NCI-H2029 treated with DMSO at 0.1 percent for 48 hours (cell line): ENCODE results near the gene PHIP.
"Not testable (repeated sequence)": the region's sequence is repeated elsewhere in the genome, so short reads cannot be mapped to it uniquely, and the experiment has no call there.

ENCODE experiments used
- DNase-seq: peaks from one replicate; lab custom pipeline; 2025; lab: John Stamatoyannopoulos, UW

Gene PHIP

DNA sequence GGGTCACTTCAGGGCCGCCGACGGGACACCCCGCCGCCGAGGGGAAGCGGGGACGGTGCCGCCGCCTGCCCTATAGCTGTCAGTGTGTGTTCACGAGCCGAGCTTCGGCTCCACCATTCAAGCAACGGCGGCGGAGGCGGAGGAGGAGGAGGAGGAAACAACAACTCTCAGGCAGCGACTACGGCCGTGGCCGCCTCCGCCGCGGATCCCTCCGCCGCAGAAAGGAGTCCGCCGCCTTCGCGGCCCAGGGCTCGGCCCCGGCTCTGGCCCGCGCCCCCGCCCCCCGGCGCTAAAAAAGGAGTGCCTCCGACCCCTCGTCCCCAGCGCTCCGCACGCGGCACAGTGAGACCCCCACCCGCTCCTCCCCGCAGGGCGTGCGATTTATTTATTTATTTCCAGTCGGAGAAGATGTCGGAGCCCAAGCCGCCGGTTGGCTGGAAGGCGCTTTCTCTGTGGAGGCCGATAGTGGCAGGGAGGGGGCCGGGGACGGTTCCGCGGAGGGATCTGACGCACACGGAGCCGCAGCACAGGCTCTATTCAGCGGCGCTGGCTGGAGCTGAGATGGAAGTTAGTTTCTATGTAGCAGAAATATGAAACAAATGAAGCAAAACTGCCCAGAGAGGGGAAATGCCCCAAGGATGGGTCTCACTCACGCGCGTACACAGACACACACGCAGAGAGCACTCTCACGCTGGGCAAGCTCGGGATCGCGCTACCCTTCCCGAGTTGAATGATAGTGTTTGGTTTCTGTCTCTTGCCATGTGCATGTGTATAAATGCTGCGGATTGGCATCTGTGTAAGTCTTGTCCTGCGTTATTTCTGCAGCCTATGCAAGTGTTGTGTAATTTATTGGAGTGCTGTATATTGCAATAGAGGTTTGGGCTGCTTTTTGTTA lies at the start of gene PHIP:
Gene PHIP, minus strand, starts transcription at position 180 of the 895 bp plus-strand sequence. CDS start 186 bp downstream, outside the sequence.
- peak; percentile 77 for DNase-seq

DNA sequence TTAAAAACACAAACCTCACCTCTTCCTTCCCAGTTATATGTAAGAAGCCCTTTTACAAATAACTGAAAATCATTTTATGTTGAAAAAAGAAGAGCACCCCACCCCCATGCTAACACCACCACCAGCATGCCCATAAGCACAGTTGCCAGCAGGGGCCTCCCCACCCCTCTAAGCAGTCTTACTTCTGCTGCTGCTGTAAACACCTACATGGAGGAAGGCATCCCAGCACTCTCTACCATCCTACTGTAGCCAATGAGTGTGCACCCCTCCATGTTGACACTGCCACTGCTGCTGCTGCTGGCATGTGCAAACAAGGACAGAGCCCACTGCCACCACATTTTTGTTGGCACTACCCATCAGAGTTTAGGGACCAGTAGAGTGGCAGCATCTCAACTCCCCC lies 49.6 kb upstream of the PHIP start:
- DNase-seq = no peak

GRCh38 chr6:79119217-79119616 lies 41.2 kb upstream of the PHIP start:
- no peak for DNase-seq

GRCh38 chr6:79117752-79118151 lies 39.7 kb upstream of the PHIP start:
- no peak for DNase-seq

DNA sequence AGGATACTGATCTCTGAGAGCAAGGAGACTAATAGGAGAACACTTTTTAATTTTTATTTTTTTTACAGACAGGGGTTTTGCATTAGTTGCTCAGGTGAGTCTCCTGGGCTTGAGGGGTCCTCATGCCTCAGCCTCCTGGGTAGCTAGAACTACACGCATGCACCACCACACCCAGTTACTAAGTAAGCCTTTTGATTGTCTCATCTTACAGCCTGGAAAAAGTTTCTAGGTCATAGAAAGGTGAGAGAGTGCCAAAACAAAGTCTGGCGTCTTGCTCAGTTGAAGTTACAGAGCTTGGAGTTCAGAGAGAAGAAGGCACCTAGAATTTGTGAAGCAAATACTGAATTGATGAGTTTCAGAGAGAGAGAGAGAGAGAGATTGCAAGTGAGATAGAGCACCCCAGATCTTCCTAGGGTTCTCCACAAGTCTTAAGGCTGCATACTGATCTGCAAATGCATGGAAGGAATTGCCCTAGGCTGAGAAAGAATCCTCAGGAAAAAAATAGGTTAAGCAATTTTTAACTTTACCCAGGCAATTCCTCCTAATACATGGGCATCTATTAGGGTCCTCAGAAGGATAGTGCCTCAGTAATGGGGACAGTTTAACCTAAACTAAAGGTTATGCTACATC lies 37.6 kb upstream of the PHIP start:
- DNase-seq = no peak

DNA sequence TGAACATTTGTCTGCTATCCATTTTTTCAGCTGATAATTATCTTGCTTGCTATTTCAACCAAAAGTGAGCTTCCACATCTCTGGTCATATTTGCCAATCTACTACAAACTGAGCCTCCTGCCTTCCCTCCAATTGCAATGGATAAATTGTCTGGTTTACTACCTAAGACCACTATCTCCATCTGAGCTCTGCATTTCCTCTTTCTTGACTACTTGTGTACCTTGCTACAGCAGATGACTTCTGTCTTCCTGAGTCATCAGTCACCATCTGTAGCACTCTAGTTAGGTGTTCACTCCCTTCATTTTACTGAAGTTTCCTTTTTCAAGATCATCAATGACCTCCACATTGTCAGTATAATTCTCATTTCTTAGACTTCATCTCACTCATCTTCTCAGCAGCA lies 33.5 kb upstream of the PHIP start:
- no peak for DNase-seq

GRCh38 chr6:79101164-79101563 lies 23.1 kb upstream of the PHIP start:
- DNase-seq = no peak

DNA sequence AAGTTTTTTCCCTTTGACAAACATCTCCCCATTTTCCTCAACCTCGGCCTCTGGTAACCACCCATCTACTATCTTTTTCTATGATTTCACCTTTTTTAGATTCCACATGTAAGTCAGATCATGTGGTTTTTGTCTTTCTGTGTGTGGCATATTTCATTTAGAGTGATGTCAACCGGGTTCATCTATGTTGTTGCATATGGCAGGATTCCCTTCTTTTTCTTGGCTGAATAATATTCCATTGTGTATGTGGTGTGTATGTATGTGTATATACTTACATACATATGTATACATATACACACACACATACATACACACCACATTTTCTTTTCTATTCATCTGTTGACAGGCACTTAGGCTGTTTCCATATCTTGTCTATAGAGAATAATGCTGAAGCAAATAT lies 22.2 kb upstream of the PHIP start:
- DNase-seq = no peak

DNA sequence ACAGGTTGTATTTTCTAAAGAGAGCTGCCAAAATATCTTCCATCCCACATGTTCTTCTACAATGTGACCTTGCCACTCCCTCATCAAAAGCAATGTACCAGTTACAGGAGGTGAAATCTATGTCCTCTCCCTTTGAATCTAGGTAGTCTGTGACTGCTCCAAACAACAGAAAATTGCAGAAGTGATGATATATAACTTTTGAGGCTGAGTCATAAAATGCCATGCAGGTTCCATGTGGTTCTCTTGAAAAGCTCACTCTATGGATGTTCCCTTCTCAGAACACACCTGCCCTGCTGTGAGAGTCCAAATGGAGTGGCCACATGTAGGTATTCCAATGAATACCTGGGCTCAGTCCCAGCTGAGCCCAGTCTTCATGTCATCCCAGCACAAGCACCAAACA lies 16.9 kb upstream of the PHIP start:
- no peak for DNase-seq

DNA sequence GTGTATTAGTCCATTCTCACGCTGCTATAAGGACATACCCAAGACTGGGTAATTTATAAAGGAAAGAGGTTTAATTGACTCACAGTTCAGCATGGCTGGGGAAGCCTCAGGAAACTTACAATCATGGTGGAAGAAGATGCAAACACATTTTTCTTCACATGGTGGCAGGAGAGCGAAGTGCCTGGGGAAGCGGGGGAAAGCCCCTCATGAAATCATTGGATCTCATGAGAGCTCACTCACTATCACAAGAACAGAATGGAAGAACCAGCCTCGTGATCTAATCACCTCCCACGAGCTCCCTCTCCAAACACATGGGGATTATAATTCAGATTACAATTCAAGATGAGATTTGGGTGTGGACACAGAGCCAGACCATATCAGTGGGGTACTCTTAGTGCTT lies 13.7 kb upstream of the PHIP start:
- not testable (repeated sequence) for DNase-seq

- DNase-seq = no peak
Measured at GRCh38 chr6:79089552-79090404, 11.7 kb upstream of the PHIP start.

DNA sequence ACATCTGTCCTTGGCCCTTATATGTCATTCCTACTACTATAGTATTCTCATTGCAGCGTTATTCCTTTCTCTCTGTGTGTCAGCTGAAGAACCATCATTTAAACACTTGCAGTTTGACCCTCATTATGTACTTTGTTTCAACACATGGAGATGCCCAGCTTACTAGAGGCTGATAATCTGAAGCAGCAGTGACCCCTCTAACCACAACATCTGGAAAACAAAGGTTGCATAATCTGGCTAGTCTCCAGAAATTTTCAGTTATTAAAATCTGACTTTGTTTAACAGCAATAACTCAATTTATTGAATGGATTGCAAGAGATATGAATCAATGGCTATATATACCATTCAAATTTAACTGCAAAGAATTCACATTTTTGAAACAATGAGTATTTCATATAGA lies 6.6 kb upstream of the PHIP start:
- DNase-seq = no peak

DNA sequence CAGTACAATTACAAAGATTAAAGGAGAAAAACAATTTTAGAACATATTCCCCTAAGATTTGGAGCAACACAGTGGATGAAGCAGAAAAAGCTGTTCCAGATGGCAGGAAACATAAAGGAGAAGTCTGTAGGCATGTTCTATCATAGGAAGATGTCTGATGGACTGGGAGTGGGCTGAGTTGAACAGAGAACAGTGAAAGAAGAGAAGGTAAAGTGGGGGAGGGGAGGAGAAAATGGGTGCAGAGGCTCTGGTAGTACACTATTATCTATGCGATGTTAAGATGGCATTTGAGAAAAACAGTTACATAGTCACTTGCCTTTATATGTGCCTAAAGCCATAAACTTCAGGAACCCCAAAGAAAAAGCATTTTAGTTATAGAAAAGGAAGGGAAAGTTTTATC lies 4.2 kb upstream of the PHIP start:
- DNase-seq = no peak

- no peak for DNase-seq
Measured at GRCh38 chr6:79081663-79082062, 3.6 kb upstream of the PHIP start.

- no peak for DNase-seq
Measured at GRCh38 chr6:79079561-79080041, 1.5 kb upstream of the PHIP start.

GRCh38 chr6:79077715-79078074 lies 359 bp downstream of the PHIP start:
- peak; percentile 27 for DNase-seq

DNA sequence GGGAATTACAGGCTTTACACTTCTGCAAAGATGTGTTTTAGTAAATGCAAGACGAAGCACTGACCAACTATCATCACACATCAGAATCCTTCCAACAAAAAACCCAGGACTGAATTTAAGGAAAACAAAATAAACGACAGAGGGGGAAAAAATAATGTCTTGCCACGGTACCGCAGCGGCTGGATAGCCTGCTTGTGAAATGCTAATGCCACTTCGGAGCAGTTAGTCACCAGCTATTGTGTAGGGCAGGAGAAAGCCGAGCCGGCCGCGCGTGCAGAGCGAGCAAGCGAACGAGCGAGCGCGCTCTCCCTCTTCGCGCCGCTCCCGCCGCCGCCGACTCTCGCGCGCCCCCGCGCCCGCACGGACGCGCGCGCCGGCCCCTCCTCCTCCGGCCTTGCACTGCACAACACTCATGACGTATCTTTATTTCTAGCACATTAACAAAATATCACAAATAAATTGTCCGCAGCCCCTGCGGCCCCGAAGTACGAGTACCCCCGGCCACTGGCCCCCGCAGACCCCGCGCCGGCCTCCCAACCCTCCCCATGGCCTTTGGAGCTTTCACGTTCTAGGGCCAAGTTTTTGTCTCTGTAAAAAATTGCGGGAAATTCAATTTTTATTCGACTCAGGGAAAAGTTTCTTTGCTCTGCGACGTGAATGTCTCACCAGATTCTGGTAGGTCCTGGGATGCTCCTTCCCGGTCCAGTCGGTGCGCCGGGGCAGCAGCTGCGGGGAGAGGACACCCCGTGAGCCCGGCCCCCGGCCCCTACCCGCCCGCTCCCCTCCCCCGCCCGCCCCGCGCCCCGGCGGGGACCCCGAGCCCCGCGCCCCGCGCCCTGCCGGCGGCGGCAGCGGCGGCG lies 1.0 kb downstream of the PHIP start:
- DNase-seq = peak; percentile 62

DNA sequence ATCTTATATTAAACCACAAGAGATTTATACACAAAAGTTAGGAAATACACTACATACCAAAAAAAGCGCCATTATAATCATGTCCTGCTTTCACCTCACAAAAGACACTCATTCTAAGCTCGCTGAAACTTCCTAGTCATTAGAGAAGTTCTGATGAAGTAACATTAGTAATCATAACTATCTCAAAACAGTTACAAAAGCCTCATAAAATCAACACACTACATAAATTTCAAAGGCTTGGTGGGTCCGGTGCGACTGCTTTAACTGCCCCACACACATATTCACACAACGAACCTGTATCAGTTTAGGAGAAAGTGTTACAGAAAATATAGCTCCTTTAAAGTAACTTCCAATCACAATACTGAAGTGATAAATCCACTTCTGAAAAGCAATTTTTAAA lies 1.9 kb downstream of the PHIP start:
- no peak for DNase-seq

GRCh38 chr6:79073888-79074287 lies 4.2 kb downstream of the PHIP start:
- no peak for DNase-seq

DNA sequence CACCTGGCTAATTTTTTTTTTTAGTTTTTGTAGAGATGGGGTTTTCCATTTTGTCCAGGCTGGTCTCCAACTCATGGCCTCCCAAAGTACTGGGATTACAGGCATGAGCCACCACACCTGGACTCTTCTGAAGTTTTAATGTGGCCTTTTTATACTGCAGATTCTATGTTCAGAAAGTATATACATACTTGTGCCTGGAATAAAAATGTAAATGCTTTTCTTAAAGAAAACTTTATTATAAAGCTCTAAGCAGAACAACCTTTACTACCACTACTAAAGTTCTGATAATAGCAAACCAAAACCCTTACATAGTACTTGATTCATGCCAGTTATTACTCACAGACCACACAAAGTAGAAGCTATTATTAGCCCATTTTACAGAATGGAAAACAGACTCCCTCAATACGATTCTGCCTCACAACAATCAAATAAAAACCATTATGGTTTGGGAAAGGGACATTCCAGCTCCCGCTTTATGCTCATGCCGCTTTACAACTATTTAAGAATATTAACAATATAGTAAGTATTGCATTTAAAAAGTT lies 5.3 kb downstream of the PHIP start:
- DNase-seq = no peak

- no peak for DNase-seq
Measured at GRCh38 chr6:79071547-79071946, 6.5 kb downstream of the PHIP start.
